GM23248 (cell line): ENCODE results near the gene TOX2. TPM values are rescaled to one million over a fixed set of nuclear protein-coding genes. Genes with fewer than 3 reads are reported as not detected.

Experiments
- DNase-seq: peaks from one replicate; pipeline ENCODE4 v3.0.0-alpha.2; 2015
- H2AFZ ChIP-seq: fragments of 200-600 bp; sonication (generic); 2 replicates; pipeline ENCODE4 v1.6.1; 2016; ENCODE audit warnings: antibody characterized with exemption
- H3F3A ChIP-seq: fragments of 200-600 bp; sonication (generic); 2 replicates; pipeline ENCODE4 v1.6.1; 2016; ENCODE audit warnings: mild to moderate bottlenecking, antibody characterized with exemption, mixed run types; ENCODE audit not compliant: insufficient read depth
- H3K27ac ChIP-seq: fragments of 200-600 bp; sonication (generic); 2 replicates; pipeline ENCODE4 v1.5.1; 2016; ENCODE audit warnings: mild to moderate bottlenecking
- H3K27me3 ChIP-seq: fragments of 200-600 bp; sonication (generic); replicated peaks from 2 replicates; pipeline ENCODE4 v1.6.1; 2016; ENCODE audit warnings: mild to moderate bottlenecking; ENCODE audit not compliant: insufficient read depth
- H3K36me3 ChIP-seq: fragments of 200-600 bp; sonication (generic); 2 replicates; pipeline ENCODE4 v1.6.1; 2016; ENCODE audit warnings: low read depth, mild to moderate bottlenecking
- H3K4me1 ChIP-seq: fragments of 200-600 bp; sonication (generic); 2 replicates; pipeline ENCODE4 v1.6.1; 2016; ENCODE audit warnings: mild to moderate bottlenecking; ENCODE audit not compliant: insufficient read depth
- H3K4me2 ChIP-seq: fragments of 200-600 bp; sonication (generic); one replicate; pipeline ENCODE4 v1.6.1; 2016; ENCODE audit warnings: mild to moderate bottlenecking; ENCODE audit not compliant: unreplicated experiment
- H3K4me3 ChIP-seq: fragments of 200-600 bp; sonication (generic); 2 replicates; pipeline ENCODE4 v1.5.1; 2016; ENCODE audit warnings: mild to moderate bottlenecking
- H3K79me2 ChIP-seq: fragments of 200-600 bp; sonication (generic); 2 replicates; pipeline ENCODE4 v1.6.1; 2016; ENCODE audit warnings: mild to moderate bottlenecking; ENCODE audit not compliant: insufficient read depth
- H3K9ac ChIP-seq: fragments of 200-600 bp; sonication (generic); 2 replicates; pipeline ENCODE4 v1.6.1; 2016; ENCODE audit warnings: mild to moderate bottlenecking
- H3K9me2 ChIP-seq: fragments of 200-600 bp; sonication (generic); 2 replicates; pipeline ENCODE4 v1.6.1; 2016; ENCODE audit warnings: mixed run types, mild to moderate bottlenecking, moderate library complexity; ENCODE audit not compliant: insufficient read depth
- H3K9me3 ChIP-seq: fragments of 200-600 bp; sonication (generic); one replicate; pipeline ENCODE4 v1.6.1; 2017; ENCODE audit warnings: low read depth
- H4K20me1 ChIP-seq: fragments of 200-600 bp; sonication (generic); 2 replicates; pipeline ENCODE4 v1.6.0; 2016; ENCODE audit not compliant: insufficient read depth
- EZH2 ChIP-seq: fragments of 200-600 bp; sonication (generic); IDR thresholded peaks from 2 replicates; pipeline ENCODE4 v1.6.1; 2018; ENCODE audit warnings: antibody characterized with exemption, mild to moderate bottlenecking; ENCODE audit not compliant: insufficient read depth, poor library complexity, severe bottlenecking
- EZH2phosphoT487 ChIP-seq: fragments of 200-600 bp; sonication (generic); IDR thresholded peaks from 2 replicates; pipeline ENCODE4 v1.6.1; 2018; ENCODE audit warnings: antibody characterized with exemption, moderate library complexity, mild to moderate bottlenecking, low read depth; ENCODE audit not compliant: insufficient read depth
- WGBS, 2 experiments: methylation state at CpG; one replicate each; pipeline ENCODE4 v1.1.6; 2015 to 2017; ENCODE audit warnings: low lambda C conversion rate in 2 of 2, low coverage in 1 of 2; ENCODE audit errors: missing lambda C conversion rate in 2 of 2; 5-methylcytosine and 5-hydroxymethylcytosine counted together
- in situ Hi-C: fragments of 300-500 bp; cut with MboI; formaldehyde crosslinking; loops from 2 replicates; pipeline ENCODE4 v1.15.0; 2020
- polyA plus RNA-seq: library from polyadenylated mRNA; unstranded; fragments of >200 nt; fragmentation: Nextera tagmentation; extraction: Ambion mirVana; gene quantifications from 2 replicates; pipeline ENCODE4 v1.2.1, GENCODE V29; 2016
- total RNA-seq: library from RNA; depleted of rRNA; stranded (reverse); fragments of >200 nt; shearing (Covaris generic); gene quantifications from 2 replicates; pipeline ENCODE4 v1.2.3, GENCODE V29; 2014

The TOX2 gene
- total and polyA plus RNA-seq, 2 experiments from 2014 or later, result 0.97 to 15.9 TPM

DNA sequence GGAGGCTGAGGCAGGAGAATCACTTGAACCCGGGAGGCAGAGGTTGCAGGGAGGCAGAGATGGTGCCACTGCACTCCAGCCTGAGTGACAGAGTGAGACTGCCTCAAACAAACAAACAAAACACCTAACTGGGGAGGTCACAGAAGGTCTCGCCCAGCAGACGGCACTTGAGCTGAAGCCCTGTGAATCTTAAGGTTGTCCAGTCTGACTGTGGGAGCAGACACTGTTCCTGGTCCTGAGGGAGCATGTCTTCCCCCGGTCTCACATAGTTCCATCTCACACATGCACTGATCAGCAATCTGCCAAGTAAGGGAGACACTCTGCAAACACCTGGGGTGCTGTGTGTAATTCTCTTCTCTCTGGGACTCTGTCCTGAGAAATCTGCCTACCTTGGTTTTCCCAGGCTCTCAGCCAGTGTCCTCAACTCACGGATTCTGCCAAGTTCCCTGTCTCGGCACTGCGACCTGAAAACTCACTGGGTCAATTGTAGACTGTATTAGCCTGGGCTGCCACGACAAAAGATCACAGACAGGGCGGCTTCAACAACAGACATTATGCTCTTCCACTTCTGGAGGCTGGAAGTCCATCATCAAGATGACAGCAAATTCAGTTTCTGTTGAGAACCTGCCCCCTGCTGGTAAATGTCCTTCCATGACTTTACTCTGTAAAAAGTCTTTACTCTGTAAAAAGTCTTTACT, 178.0 kb downstream of the TOX2 start:
- Histone ChIP-seq H3K79me2 (no peaks in the 10 kb centered on the region), H3K9me3 (no peaks in the 10 kb centered on the region), H3K4me1 (no peaks in the 10 kb centered on the region), H3F3A (no peaks in the 10 kb centered on the region), H3K27me3 (no peaks in the 10 kb centered on the region), H3K9ac (no peak overlapping the region), H2AFZ (peak overlapping the region; percentile 42; the same call in 1 of the 2 replicates), H3K27ac (no peak overlapping the region), H3K4me3 (no peak overlapping the region), H3K36me3 (no peaks in the 10 kb centered on the region), H4K20me1 (no peaks in the 10 kb centered on the region), H3K4me2 (peak overlapping the region; percentile 24), H3K9me2 (no peaks in the 10 kb centered on the region)
- peak; percentile 76 for DNase-seq
- in situ Hi-C loops, result no loop called here
- no peak for TF ChIP-seq EZH2phosphoT487
- no peak for TF ChIP-seq EZH2
- 24 to 25% methylated on average over 9 of the region's 9 CpGs for WGBS, 2 experiments

DNA sequence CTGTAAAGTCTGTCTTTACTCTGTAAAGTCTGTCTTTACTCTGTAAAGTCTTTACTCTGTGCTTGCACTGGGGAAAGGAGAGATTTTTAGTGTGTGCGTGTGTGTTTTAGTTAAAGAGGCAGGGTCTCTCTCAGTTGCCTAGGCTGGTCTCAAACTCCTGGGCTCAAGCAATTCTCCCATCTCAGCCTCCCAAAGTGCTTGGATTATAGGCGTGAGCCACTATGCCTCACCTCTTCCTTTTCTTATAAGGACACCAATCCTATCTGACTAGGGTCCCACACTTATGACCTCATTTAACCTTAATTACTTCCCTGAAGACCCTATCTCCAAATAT, 178.6 kb downstream of the TOX2 start:
- H3K4me2 ChIP-seq, result no peak overlapping the region
- no peaks in the 10 kb centered on the region for H3K27me3 ChIP-seq
- no peak overlapping the region for H3K27ac ChIP-seq
- no peak overlapping the region for H3K4me3 ChIP-seq
- H3K79me2 ChIP-seq, result no peaks in the 10 kb centered on the region
- no peaks in the 10 kb centered on the region for H3K9me2 ChIP-seq
- TF ChIP-seq EZH2 (no peak), EZH2phosphoT487 (no peak)
- H3K36me3 ChIP-seq, result no peaks in the 10 kb centered on the region
- no peaks in the 10 kb centered on the region for H3K9me3 ChIP-seq
- H3K4me1 ChIP-seq, result no peaks in the 10 kb centered on the region
- in situ Hi-C loops, result no loop called here
- 0 out of 2 replicates have a peak overlapping the region, but pooled peaks have one; percentile 42 for H2AFZ ChIP-seq
- 36 to 41% methylated on average over 2 of the region's 2 CpGs for WGBS, 2 experiments
- H3F3A ChIP-seq, result no peaks in the 10 kb centered on the region
- H3K9ac ChIP-seq, result no peak overlapping the region
- DNase-seq, result no peak
- H4K20me1 ChIP-seq, result no peaks in the 10 kb centered on the region

DNA sequence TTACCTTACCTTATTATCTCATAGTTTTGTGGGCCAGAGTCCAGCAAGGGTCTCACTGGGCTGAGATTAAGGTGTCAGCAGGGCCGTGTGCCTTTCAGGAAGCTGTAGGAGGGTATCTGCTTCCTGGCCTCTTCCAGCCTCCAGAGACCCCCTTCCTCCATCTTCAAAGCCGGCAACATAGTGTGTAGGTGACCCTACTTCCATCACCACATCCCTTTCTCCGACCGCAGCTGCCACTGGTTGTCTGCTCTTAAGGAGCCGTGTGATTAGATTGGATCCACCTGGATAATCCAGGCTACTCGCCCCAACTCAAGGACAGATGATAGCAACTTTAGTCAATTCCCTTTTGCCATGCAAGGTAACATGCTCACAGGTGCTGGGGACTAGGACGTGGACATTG, 181.2 kb downstream of the TOX2 start:
- DNase-seq, result no peak
- in situ Hi-C loops, result no loop called here

DNA sequence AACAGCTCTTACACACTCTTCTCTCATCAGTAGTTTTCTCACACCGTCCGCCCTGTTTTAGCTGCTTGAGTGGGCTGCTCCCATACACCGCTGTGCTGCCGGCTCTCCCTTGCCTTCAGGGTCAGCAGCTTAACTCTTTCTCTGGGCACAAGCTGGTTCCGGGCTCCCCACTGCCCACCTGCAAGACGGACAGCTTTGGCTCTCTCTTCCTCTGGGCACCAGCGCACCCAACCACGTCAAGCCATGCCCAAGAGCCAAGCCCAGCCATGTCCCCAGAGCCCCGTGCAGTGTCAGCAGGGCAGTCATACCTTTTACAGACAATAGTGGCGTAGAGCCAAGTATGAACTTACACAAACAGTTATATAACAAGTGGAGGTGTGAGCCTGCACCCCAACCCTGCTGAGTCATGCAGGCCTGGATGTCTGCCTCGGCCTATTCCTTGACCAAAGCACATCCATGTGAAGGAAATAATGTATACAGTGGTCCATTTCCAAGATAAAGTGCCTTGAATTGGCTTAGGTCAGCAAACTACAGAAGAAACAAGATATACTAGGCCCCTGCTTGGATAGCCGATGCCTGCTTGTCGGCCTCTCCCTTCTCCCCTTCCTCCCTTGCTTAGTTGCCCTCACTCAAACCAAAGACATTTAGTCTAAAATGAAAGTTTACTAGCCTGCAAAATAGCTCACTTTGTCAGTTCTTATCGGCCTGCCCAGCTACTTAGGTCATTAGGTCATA, 183.0 kb downstream of the TOX2 start:
- Histone ChIP-seq H3K4me1 (no peaks in the 10 kb centered on the region), H3K9ac (no peak overlapping the region), H3K4me3 (no peak overlapping the region), H3K36me3 (no peaks in the 10 kb centered on the region), H2AFZ (no peak overlapping the region), H3K27ac (no peak overlapping the region), H3K4me2 (no peak overlapping the region), H3K27me3 (no peaks in the 10 kb centered on the region), H3K9me3 (peaks cover 6% of the 10 kb centered on the region), H3K79me2 (no peaks in the 10 kb centered on the region), H3K9me2 (no peaks in the 10 kb centered on the region), H4K20me1 (no peaks in the 10 kb centered on the region), H3F3A (no peaks in the 10 kb centered on the region)
- TF ChIP-seq EZH2, result no peak
- no peak for TF ChIP-seq EZH2phosphoT487
- DNase-seq, result no peak
- WGBS, 2 experiments, result 70 to 75% methylated on average over 14 of the region's 14 CpGs
- in situ Hi-C loops, result no loop called here

More for the DNA sequence above, 181.2 kb downstream of the TOX2 start:
- Histone ChIP-seq H3K27me3 (no peaks in the 10 kb centered on the region), H4K20me1 (no peaks in the 10 kb centered on the region), H3K9ac (no peak overlapping the region), H3K79me2 (no peaks in the 10 kb centered on the region), H3K4me2 (no peak overlapping the region), H3K4me3 (no peak overlapping the region), H2AFZ (no peak overlapping the region), H3K4me1 (no peaks in the 10 kb centered on the region), H3K27ac (no peak overlapping the region), H3K9me2 (no peaks in the 10 kb centered on the region), H3K9me3 (no peaks in the 10 kb centered on the region), H3F3A (no peaks in the 10 kb centered on the region), H3K36me3 (no peaks in the 10 kb centered on the region)
- 39 to 54% methylated on average over 7 of the region's 7 CpGs for WGBS, 2 experiments
- TF ChIP-seq EZH2, result no peak
- no peak for TF ChIP-seq EZH2phosphoT487
